Activated naive CD4-positive, alpha-beta T cell treated with anti-CD3 and anti-CD28 coated beads, Interleukin-2, amount 10 ng/mL, durations not matched to agents 7 days and 5 days (primary cell): Measurements from ENCODE around the gene GNAS.

Source experiments
- CTCF ChIA-PET: fragments of 350-600 bp; sonication (Branson Sonifier 250); formaldehyde crosslinking; loops from one replicate; lab custom pipeline; 2021; ENCODE audit warnings: antibody characterized with exemption; lab: Charles Lee
- DNase-seq: peaks from one replicate; pipeline ENCODE4 v3.0.0-alpha.2; 2020
- H3K27ac Mint-ChIP-seq: one replicate; pipeline ENCODE4 v1.8.0; 2021; ENCODE audit warnings: mild to moderate bottlenecking, moderate library complexity, mixed read lengths
- H3K27me3 Mint-ChIP-seq: one replicate; pipeline ENCODE4 v1.8.0; 2021; ENCODE audit warnings: mild to moderate bottlenecking, mixed read lengths
- H3K36me3 Mint-ChIP-seq: one replicate; pipeline ENCODE4 v1.8.0; 2021; ENCODE audit warnings: mixed read lengths
- H3K4me1 Mint-ChIP-seq: one replicate; pipeline ENCODE4 v1.8.0; 2021; ENCODE audit warnings: mixed read lengths
- H3K4me3 Mint-ChIP-seq: one replicate; pipeline ENCODE4 v1.8.0; 2021; ENCODE audit warnings: mild to moderate bottlenecking, moderate library complexity, mixed read lengths
- H3K9me3 Mint-ChIP-seq: one replicate; pipeline ENCODE4 v1.8.0; 2021; ENCODE audit warnings: mixed read lengths

Gene GNAS

GRCh38 chr20:58888103-58888502 lies 35.6 kb downstream of the GNAS start:
- peaks cover 9% of the 10 kb centered on the region for H3K27me3 Mint-ChIP-seq
- peaks cover 26% of the 10 kb centered on the region for H3K4me1 Mint-ChIP-seq
- CTCF ChIA-PET, result no interaction called here
- H3K4me3 Mint-ChIP-seq, result peak overlapping the region; percentile 80
- peak overlapping the region; percentile 82 for H3K27ac Mint-ChIP-seq
- H3K36me3 Mint-ChIP-seq, result peaks cover 6% of the 10 kb centered on the region
- H3K9me3 Mint-ChIP-seq, result no peaks in the 10 kb centered on the region
- no peak for DNase-seq

- no peaks in the 10 kb centered on the region for H3K9me3 Mint-ChIP-seq
- peaks cover 5% of the 10 kb centered on the region for H3K27me3 Mint-ChIP-seq
- peaks cover 10% of the 10 kb centered on the region for H3K36me3 Mint-ChIP-seq
- peak overlapping the region; percentile 80 for H3K4me3 Mint-ChIP-seq
- CTCF ChIA-PET, result interaction anchor here (1.4 kb wide), 1 partner anchor 237 kb away, joined by 5 read pairs; the partner anchor contains the start of gene STX16
- peak; percentile 89 for DNase-seq
- H3K4me1 Mint-ChIP-seq, result peaks cover 31% of the 10 kb centered on the region
- H3K27ac Mint-ChIP-seq, result peak overlapping the region; percentile 82
Observed at GRCh38 chr20:58888521-58889333, 36.2 kb downstream of the GNAS start.

DNA sequence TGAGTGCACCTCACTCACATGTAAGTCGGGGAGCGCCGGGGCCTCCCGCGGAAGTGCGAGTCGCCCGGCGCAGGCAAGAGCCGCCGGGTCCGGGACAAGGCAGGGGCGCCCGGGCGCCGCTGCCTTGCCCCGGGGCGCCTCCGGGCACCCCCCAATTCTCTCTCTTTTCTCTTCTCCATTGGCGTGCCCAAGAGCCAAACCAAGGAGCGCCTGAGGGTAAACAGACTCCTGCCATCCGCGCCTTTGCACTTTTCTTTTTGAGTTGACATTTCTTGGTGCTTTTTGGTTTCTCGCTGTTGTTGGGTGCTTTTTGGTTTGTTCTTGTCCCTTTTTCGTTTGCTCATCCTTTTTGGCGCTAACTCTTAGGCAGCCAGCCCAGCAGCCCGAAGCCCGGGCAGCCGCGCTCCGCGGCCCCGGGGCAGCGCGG lies 36.8 kb downstream of the GNAS start:
- peaks cover 11% of the 10 kb centered on the region for H3K36me3 Mint-ChIP-seq
- H3K27me3 Mint-ChIP-seq, result peaks cover 5% of the 10 kb centered on the region
- no peaks in the 10 kb centered on the region for H3K9me3 Mint-ChIP-seq
- peak overlapping the region; percentile 93 for H3K27ac Mint-ChIP-seq
- CTCF ChIA-PET, result interaction anchor here (1.4 kb wide), 1 partner anchor 238 kb away, joined by 5 read pairs; the partner anchor contains the start of gene STX16
- H3K4me3 Mint-ChIP-seq, result peak overlapping the region; percentile 88
- no peak for DNase-seq
- peaks cover 38% of the 10 kb centered on the region for H3K4me1 Mint-ChIP-seq

DNA sequence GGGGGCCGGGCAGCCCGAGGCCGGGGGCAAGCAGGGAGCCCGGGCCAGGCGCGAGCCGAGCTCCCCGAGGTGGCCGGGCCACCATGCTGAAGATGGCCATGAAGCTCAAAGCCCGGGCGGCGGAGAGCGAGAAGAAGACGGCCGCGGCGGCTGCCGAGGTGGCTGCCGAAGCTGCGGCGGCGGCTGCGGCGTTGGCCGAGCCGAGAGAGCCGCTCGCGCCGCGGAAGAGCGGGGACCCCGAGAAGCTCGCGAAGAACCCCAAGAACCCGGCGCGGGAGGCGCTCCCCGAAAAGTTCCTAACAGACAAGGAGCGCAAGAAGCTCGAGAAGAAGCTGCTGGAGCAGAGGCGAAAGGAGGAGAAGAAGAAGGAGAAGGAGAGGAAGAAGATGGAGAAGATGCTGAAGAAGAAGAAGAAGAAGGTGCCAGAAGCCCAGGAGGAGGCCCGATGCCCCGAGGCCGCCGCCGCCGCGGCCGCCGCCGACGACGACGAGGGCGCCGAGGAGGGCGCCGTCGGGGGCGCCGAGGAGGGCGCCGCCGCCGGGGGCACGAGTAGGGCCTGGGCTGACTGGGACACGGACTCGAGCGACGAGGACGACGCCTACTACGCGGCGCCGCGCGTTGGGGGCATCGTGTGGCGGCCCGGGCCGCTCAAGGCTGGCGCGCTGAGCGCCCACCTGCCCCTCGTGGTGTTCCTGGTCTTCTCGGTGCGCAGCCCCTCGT lies 37.4 kb downstream of the GNAS start:
- Mint-ChIP-seq H3K4me3 (peak overlapping the region; percentile 94), H3K36me3 (peaks cover 17% of the 10 kb centered on the region), H3K9me3 (no peaks in the 10 kb centered on the region), H3K27ac (peak overlapping the region; percentile 98), H3K4me1 (peaks cover 44% of the 10 kb centered on the region), H3K27me3 (peaks cover 5% of the 10 kb centered on the region)
- DNase-seq, result no peak
- CTCF ChIA-PET, result interaction anchor here (0.5 to 1.4 kb wide), 2 partner anchors 239 to 579 kb away, joined by 3 to 5 read pairs; partner anchors contain the start of gene STX16

DNA sequence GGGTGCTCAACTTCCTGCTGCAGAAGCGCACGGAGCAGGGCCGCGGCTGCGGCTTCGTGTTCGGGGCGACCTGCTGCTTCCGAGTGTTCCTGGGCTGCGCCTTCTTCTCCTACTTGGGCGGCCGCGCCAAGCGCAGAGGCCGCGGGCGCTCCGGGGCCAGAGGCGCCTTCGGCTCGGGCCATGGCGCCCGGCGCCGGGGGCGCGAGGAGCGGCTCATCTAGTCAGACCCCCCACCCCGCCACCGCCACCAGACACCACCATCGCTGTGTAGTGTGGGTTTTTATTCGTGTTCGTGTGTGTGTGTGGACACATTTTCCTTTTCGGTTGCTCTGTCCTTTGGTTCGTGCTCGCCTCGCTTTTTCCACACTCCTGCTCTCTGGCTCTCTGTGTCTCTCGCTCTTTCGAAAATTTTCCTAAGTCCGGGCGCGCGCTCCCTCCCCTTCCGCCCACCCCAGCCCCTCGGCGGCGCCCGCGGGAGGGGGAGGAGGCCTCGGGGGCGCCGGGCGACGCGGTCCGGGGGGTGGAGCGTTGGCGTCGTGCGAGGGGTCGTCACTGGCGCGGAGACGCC lies 38.1 kb downstream of the GNAS start:
- peaks cover 50% of the 10 kb centered on the region for H3K4me1 Mint-ChIP-seq

GRCh38 chr20:58891086-58891717 lies 38.7 kb downstream of the GNAS start:
- CTCF ChIA-PET, result no interaction called here
- Mint-ChIP-seq H3K4me1 (peaks cover 52% of the 10 kb centered on the region), H3K9me3 (no peaks in the 10 kb centered on the region), H3K4me3 (peak overlapping the region; percentile 76), H3K36me3 (peaks cover 27% of the 10 kb centered on the region), H3K27me3 (peaks cover 5% of the 10 kb centered on the region), H3K27ac (peak overlapping the region; percentile 89)
- DNase-seq, result peak; percentile 78

More for the DNA sequence above, 38.1 kb downstream of the GNAS start:
- peak; percentile 76 for DNase-seq
- peak overlapping the region; percentile 94 for H3K4me3 Mint-ChIP-seq
- H3K27ac Mint-ChIP-seq, result peak overlapping the region; percentile 98
- H3K9me3 Mint-ChIP-seq, result no peaks in the 10 kb centered on the region
- H3K36me3 Mint-ChIP-seq, result peaks cover 22% of the 10 kb centered on the region
- H3K27me3 Mint-ChIP-seq, result peaks cover 5% of the 10 kb centered on the region
- CTCF ChIA-PET, result interaction anchor here (0.5 kb wide), 1 partner anchor 580 kb away, joined by 3 read pairs; no protein-coding TSS in a partner anchor

DNA sequence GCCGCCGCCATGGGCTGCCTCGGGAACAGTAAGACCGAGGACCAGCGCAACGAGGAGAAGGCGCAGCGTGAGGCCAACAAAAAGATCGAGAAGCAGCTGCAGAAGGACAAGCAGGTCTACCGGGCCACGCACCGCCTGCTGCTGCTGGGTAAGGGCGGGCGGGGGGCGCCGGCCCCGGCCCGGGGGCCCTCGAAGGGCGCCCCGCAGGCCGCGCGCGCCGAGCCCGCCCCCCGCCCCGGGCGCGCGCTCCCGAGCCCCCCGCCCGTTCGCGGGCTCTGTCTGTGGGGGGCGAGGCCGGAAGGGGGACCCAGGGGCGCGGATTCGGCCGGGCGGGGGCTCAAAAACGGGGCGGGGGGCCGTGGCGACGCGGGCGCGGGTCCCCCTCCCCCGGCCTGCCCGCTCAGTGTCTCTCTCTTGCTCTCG lies 39.2 kb downstream of the GNAS start:
- peak overlapping the region; percentile 99 for H3K27ac Mint-ChIP-seq
- CTCF ChIA-PET, result no interaction called here
- H3K9me3 Mint-ChIP-seq, result no peaks in the 10 kb centered on the region
- peak; percentile 54 for DNase-seq
- H3K4me1 Mint-ChIP-seq, result peaks cover 51% of the 10 kb centered on the region
- H3K36me3 Mint-ChIP-seq, result peaks cover 31% of the 10 kb centered on the region
- peaks cover 5% of the 10 kb centered on the region for H3K27me3 Mint-ChIP-seq
- H3K4me3 Mint-ChIP-seq, result peak overlapping the region; percentile 97

- Mint-ChIP-seq H3K36me3 (peaks cover 37% of the 10 kb centered on the region), H3K27ac (peak overlapping the region; percentile 99), H3K4me1 (peaks cover 49% of the 10 kb centered on the region), H3K27me3 (peaks cover 5% of the 10 kb centered on the region), H3K9me3 (no peaks in the 10 kb centered on the region), H3K4me3 (peak overlapping the region; percentile 97)
- CTCF ChIA-PET, result no interaction called here
- peak; percentile 85 for DNase-seq
Observed at GRCh38 chr20:58892141-58892931, 39.8 kb downstream of the GNAS start.

- H3K27ac Mint-ChIP-seq, result peak overlapping the region; percentile 99
- peaks cover 48% of the 10 kb centered on the region for H3K4me1 Mint-ChIP-seq
- H3K9me3 Mint-ChIP-seq, result no peaks in the 10 kb centered on the region
Observed at GRCh38 chr20:58892932-58893224, 40.4 kb downstream of the GNAS start.

DNA sequence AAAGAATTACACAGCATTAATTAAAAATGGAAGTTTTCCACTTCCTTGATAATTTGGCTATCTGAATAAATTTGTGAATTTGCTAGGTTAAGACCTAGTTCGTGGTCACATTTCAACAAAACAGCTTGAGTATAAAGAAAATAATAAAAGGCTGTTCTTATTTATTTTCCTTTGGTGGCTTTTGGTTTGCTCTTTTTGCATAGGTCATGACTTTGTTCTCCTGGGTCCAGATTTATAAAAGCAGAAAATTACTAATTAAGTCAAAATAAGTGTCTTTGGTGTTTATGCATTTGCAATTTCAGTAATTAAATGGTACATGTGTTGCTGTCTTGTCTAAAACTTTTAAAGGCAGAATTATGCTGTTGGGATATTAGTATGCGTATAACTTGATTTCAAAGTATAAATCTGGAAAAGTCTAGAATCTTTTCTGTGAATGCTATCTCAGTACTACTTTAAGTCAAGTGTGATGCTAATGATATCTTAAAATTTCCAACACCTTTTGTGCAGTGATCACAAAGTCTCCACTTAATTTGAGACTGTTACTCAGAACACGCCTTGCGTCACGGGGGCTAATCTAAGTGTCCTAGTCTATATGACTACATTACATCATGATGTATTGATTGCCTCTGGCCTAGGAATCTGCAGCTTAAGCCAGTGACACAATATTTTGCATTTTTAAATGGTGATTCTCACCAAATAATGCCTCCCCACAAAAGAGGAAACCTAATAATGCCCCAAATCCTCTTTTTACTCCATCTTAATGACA lies 41.0 kb downstream of the GNAS start:
- Mint-ChIP-seq H3K27ac (peak overlapping the region; percentile 99), H3K4me1 (peaks cover 49% of the 10 kb centered on the region), H3K4me3 (peak overlapping the region; percentile 80), H3K36me3 (peaks cover 44% of the 10 kb centered on the region), H3K9me3 (no peaks in the 10 kb centered on the region), H3K27me3 (peaks cover 5% of the 10 kb centered on the region)
- CTCF ChIA-PET, result no interaction called here
- peak; percentile 37 for DNase-seq

More at GRCh38 chr20:58892932-58893224, 40.4 kb downstream of the GNAS start:
- Mint-ChIP-seq H3K36me3 (peaks cover 40% of the 10 kb centered on the region), H3K4me3 (peak overlapping the region; percentile 97), H3K27me3 (peaks cover 5% of the 10 kb centered on the region)
- DNase-seq, result no peak
- CTCF ChIA-PET, result no interaction called here

GRCh38 chr20:58894652-58895447 lies 42.3 kb downstream of the GNAS start:
- Mint-ChIP-seq H3K4me3 (peak overlapping the region; percentile 80), H3K4me1 (peaks cover 56% of the 10 kb centered on the region), H3K27me3 (peaks cover 5% of the 10 kb centered on the region), H3K27ac (peak overlapping the region; percentile 83), H3K9me3 (no peaks in the 10 kb centered on the region), H3K36me3 (peaks cover 54% of the 10 kb centered on the region)
- CTCF ChIA-PET, result no interaction called here
- DNase-seq, result no peak
